SJSA1 (cell line): ENCODE results near the gene TJP1. TPM values are rescaled to one million over a fixed set of nuclear protein-coding genes. Genes with fewer than 3 reads are reported as not detected.

ENCODE experiments used
- DNase-seq, 2 experiments: peaks; one replicate each; pipeline ENCODE4 v3.0.0-alpha.2; 2015 to 2020; ENCODE audit warnings: low spot score in 2 of 2, low read depth in 1 of 2
- H3K27ac ChIP-seq: fragments of 250-450 bp; sonication (Bioruptor Pico); 2 replicates; pipeline ENCODE4 v1.5.1; 2020; ENCODE audit warnings: mild to moderate bottlenecking, moderate library complexity
- H3K27me3 ChIP-seq: fragments of 250-450 bp; sonication (Bioruptor Pico); replicated peaks from 2 replicates; pipeline ENCODE4 v1.5.1; 2020; ENCODE audit warnings: mild to moderate bottlenecking, moderate library complexity
- H3K36me3 ChIP-seq: fragments of 250-450 bp; sonication (Bioruptor Pico); 2 replicates; pipeline ENCODE4 v1.5.1; 2020; ENCODE audit warnings: mild to moderate bottlenecking
- H3K4me1 ChIP-seq: fragments of 250-450 bp; sonication (Bioruptor Pico); replicated peaks from 2 replicates; pipeline ENCODE4 v1.6.1; 2021; ENCODE audit warnings: mild to moderate bottlenecking
- H3K4me3 ChIP-seq: fragments of 250-450 bp; sonication (Bioruptor Pico); 2 replicates; pipeline ENCODE4 v1.5.1; 2020; ENCODE audit warnings: mild to moderate bottlenecking
- H3K9me3 ChIP-seq: fragments of 250-450 bp; sonication (Bioruptor Pico); replicated peaks from 2 replicates; pipeline ENCODE4 v1.5.1; 2020; ENCODE audit warnings: mild to moderate bottlenecking
- total RNA-seq: library from RNA; depleted of rRNA; stranded (reverse); fragments of >200 nt; shearing (Covaris generic); gene quantifications from 2 replicates; pipeline ENCODE4 v1.2.3, GENCODE V29; 2014; rRNA removed

TJP1 gene
- total RNA-seq: 47.2 and 70.1 TPM in 2 replicates

DNA sequence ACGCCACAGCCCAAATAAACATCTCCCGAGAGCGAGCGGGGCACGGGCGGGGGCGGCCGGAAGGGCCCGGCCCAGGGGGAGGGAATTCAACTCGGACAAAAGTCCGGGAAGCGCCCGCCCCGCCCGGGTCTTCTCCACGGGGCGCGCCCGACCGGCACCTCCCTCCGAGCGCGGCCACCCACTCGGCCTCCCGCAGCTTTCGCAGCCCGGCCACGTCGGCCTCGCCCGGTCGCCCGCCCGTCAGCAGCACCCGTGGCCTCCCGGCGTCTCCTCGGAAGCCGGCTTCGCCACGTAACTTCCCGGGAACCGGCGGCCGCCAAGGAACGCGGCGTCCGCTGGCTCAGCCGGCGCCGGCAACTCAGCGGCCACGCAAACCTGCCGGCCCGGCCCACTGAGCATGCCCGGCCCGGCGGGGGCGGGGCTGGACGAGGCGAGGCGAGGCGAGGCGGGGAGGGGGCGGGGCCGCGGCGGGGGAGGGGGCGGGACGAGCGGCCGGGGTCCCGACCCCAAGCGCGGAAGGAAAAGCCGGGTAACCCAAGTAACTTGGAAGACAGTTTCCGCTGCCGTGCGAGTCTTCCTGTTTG lies at the start of gene TJP1:
TJP1 (minus strand) TSS at position 369 of the 584 bp plus-strand sequence. CDS start 440 bp downstream, outside the sequence.
- peak; percentile 85 to 91 for DNase-seq
- Histone ChIP-seq H3K4me3 (peak within 1 kb of the TSS; percentile 97), H3K36me3 (peaks cover 5% of the 10 kb centered on the region), H3K4me1 (peaks cover 44% of the 10 kb centered on the region), H3K9me3 (no peaks in the 10 kb centered on the region), H3K27me3 (no peaks in the 10 kb centered on the region), H3K27ac (peak within 1 kb of the TSS; percentile 99)

DNA sequence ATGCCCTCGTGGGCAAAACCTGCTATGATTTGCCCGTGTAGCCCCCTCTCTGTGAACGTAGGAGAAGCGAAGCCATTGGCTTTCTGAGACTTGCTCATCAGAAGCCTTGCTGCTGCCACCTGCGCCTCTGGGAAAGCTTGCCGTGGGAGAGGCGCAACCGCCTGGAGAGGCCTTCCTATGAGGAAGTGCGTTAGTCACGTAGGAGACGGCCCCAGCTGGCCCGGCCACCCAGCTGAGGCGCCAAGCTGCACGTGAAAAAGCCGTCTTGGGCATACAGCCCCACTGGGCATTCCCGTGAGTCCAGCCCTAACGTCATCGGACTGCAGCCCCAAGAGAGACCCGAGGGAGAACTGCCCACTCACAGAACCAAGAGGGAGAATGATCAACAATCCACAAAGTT lies 49.1 kb upstream of the TJP1 start:
- Histone ChIP-seq H3K4me3 (no peak overlapping the region), H3K36me3 (no peaks in the 10 kb centered on the region), H3K9me3 (no peaks in the 10 kb centered on the region), H3K27ac (no peak overlapping the region), H3K4me1 (peaks cover 21% of the 10 kb centered on the region), H3K27me3 (no peaks in the 10 kb centered on the region)
- DNase-seq: no peak

DNA sequence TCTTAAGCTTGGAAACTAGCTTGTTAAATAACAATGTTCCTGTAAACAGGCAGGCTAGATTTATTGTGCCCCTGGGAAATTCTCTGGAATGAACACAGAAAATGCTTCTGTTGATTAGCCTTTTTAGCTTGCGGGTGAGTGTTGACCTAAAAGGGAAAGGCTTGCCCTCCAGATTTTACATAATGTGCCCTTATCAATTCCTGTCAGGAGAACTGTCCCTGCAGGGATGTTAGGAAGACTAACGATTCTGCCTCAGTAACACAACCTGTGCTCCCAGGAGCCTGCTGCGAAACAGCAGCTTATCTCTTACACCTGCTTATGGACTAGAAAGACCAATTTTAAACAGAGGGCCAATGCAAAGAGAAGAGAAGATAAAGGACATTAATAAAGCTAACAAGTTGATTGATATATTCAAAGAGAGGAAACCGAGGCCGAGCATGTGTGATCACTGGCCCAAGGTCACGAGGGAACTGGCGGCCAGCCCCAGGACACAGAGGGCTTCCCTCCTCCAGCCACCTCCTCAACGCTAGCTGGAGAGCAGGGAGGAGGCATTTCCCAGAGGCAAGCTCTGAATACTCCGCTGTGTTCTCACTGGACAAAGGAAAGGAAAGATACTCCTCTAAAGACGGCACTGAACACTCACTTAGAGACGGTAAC lies 48.4 kb upstream of the TJP1 start:
- no peaks in the 10 kb centered on the region for H3K36me3 ChIP-seq
- H3K27me3 ChIP-seq: no peaks in the 10 kb centered on the region
- H3K9me3 ChIP-seq: no peaks in the 10 kb centered on the region
- no peak overlapping the region for H3K4me3 ChIP-seq
- H3K27ac ChIP-seq: no peak overlapping the region
- DNase-seq: peak in 1 of 2 experiments; percentile 25
- H3K4me1 ChIP-seq: peaks cover 24% of the 10 kb centered on the region

DNA sequence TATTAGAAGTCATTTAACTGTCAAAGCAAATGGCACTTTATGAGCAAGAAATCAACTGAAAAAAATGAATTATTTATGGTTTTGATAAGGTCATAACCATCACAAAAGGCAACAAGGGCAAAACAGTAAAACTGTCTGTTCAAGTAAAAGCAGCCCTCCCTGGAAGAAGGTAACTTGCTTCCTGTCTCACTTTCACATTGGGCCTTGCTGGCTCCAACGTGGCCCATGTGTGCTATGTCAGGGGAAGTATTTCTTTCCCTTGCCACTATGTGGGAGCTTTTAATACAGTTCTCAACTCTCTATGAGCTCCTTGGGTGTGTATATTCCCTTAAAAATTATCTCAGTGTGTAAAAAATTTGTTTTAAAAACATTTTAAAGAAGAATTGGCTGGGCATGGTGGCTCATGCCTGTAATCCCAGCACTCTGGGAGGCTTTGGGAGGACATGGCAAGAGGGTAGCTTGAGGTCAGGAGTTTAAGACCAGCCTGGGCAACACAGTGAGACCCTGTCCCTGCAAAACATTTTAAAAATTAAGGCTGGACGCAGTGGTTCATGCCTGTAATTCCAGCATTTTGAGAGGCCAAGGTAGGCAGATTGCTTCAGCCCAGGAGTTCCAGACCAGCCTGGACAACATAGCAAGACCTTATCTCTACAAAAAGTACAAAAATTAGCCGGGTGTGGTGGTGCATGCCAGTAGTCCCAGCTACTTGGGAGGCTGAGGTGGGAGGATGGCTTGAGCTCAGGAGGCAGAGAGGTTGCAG lies 45.2 kb upstream of the TJP1 start:
- H3K4me3 ChIP-seq: no peak overlapping the region
- no peak overlapping the region for H3K27ac ChIP-seq
- H3K9me3 ChIP-seq: no peaks in the 10 kb centered on the region
- no peaks in the 10 kb centered on the region for H3K27me3 ChIP-seq
- no peaks in the 10 kb centered on the region for H3K36me3 ChIP-seq
- H3K4me1 ChIP-seq: peaks cover 19% of the 10 kb centered on the region
- DNase-seq: no peak

DNA sequence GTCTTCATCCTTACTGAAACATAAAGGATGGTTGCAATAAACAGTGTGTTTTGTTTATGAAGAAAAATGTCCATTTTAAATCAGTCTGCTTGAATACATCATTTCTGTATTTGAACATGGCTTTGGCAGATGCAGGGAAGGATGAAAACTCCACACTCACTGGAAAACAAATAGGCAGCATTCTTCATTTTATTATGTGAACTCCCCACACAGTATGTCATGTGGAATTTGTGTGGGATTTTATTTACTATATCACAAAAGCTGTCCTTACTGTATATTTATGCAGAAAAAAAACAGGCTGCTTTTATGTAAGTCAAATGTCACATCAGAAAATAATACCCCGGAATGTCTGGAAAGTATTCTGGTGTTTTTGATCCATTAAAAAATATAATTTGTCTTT lies 44.1 kb upstream of the TJP1 start:
- H3K4me1 ChIP-seq: peaks cover 29% of the 10 kb centered on the region
- H3K27ac ChIP-seq: no peak overlapping the region
- DNase-seq: no peak
- no peaks in the 10 kb centered on the region for H3K9me3 ChIP-seq
- no peaks in the 10 kb centered on the region for H3K36me3 ChIP-seq
- no peaks in the 10 kb centered on the region for H3K27me3 ChIP-seq
- no peak overlapping the region for H3K4me3 ChIP-seq

DNA sequence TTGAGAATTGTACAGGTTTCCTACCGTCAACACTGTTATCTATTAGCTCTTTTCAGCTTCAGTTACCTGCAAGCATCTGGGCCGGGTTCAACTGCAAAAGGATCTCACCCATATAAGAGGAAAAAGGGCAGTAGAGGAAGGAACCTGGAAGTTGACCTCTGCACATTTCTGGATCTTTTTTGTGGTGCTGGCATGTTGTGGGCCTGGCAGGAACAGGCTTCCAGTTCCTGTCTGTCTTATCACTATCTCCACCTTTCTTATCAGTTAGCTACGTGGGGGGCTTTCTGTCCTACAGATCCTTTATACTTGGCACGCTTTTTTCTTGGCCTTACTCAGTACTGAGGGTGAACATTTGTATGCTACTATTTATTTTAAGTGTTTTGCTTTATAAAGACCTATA lies 42.2 kb upstream of the TJP1 start:
- no peak overlapping the region for H3K4me3 ChIP-seq
- no peak overlapping the region for H3K27ac ChIP-seq
- peaks cover 40% of the 10 kb centered on the region for H3K4me1 ChIP-seq

DNA sequence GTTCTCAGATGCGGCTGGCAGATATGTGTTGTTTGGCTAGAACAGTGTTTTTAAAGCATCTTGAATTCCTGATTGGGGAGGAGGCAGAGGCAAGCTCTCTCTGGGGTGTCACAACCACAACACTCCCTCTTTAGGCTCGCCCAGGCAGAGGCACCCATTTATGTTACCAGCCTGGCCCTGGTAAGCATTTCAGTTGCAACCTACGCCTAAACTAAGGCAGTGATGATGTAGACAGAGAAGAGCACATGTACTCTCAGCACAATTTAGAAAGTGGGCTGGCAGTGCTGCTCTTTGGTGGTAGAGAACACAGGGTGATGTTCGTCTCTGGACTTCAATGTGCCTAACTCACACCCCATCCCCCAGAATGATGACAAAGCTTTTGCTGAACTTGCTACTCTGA lies 41.2 kb upstream of the TJP1 start:
- Histone ChIP-seq H3K4me3 (no peak overlapping the region), H3K27ac (no peak overlapping the region), H3K4me1 (peaks cover 46% of the 10 kb centered on the region), H3K27me3 (no peaks in the 10 kb centered on the region), H3K36me3 (no peaks in the 10 kb centered on the region), H3K9me3 (no peaks in the 10 kb centered on the region)
- no peak for DNase-seq

More for the DNA sequence above, 42.2 kb upstream of the TJP1 start:
- Histone ChIP-seq H3K9me3 (no peaks in the 10 kb centered on the region), H3K36me3 (no peaks in the 10 kb centered on the region), H3K27me3 (no peaks in the 10 kb centered on the region)
- no peak for DNase-seq

DNA sequence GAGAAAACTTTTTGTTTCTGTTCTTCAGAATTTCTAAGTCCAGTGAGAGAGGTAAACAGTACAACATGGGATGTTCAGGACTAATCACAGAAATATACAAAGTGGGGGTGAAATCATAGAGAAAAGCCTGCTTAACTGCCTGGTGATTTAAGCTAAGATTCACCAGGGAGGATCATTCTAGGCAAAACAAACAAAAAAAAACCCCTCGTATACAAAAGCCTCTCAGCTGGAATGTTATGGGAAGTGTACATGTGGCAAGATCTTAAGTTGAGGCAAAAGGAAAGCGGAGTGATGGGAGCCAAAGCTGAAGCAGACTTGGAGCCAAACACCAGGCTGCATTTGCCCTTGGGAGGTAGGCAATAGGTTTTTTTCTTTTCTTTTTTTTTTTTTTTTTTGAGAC lies 40.0 kb upstream of the TJP1 start:
- Histone ChIP-seq H3K4me3 (no peak overlapping the region), H3K4me1 (peaks cover 55% of the 10 kb centered on the region), H3K36me3 (no peaks in the 10 kb centered on the region), H3K27ac (no peak overlapping the region), H3K9me3 (no peaks in the 10 kb centered on the region), H3K27me3 (no peaks in the 10 kb centered on the region)
- DNase-seq: peak in 1 of 2 experiments; percentile 55

DNA sequence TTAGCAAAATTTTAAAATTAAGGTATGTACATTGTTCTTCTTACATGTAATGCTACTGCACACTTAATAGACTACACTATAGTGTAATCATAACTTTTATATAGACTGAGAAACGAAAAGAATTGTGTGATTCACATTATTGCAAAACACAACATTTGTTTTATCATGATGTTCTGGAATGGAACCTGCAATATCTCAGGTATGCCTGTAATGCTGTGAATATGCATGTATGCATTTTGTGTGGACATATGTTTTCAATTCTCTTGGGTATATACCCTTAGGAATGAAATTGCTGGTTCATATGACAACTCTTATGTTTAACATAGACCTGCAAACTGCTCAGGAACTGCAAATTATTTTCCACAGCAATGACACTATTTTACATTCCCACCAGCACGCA lies 38.6 kb upstream of the TJP1 start:
- Histone ChIP-seq H3K4me1 (peaks cover 54% of the 10 kb centered on the region), H3K36me3 (no peaks in the 10 kb centered on the region), H3K4me3 (no peak overlapping the region), H3K27ac (peak overlapping the region; percentile 83), H3K27me3 (no peaks in the 10 kb centered on the region), H3K9me3 (no peaks in the 10 kb centered on the region)
- DNase-seq: no peak

DNA sequence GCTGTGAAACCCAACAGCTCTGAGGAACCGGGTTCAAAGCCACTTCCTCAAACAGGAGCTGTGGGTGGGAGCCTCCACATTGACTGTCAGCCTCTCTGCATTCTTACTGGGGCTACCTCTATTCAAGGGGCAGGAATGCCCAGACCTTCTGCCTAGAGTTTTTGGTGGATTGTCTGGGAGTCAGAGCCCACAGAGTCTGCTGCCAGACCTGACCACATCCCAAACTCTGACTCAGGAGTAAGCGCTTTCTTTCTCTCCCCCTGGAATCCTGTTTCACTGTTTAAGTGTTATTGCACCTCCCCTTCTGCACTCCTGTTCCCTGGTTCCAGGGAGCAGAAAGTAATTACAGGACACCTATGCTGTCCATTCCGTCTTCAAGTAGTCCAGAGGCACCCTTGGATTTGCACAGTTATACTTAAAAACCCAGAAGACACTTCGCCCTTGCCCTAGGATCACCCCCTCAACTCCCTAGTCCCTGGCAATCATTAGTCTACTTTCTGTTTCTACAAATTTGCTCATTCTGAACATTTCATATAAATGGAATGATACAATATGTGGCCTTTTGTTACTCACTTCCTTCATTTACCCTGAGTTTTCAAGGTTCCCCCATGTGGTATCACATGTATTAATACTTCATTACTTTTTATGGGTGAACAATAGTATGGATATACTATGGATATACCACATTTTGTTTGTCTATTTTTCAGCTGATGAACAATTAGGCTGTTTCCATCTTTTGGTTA lies 37.9 kb upstream of the TJP1 start:
- Histone ChIP-seq H3K9me3 (no peaks in the 10 kb centered on the region), H3K27ac (peak overlapping the region; percentile 83), H3K36me3 (no peaks in the 10 kb centered on the region), H3K4me1 (peaks cover 54% of the 10 kb centered on the region), H3K4me3 (no peak overlapping the region), H3K27me3 (no peaks in the 10 kb centered on the region)
- peak; percentile 84 to 85 for DNase-seq

DNA sequence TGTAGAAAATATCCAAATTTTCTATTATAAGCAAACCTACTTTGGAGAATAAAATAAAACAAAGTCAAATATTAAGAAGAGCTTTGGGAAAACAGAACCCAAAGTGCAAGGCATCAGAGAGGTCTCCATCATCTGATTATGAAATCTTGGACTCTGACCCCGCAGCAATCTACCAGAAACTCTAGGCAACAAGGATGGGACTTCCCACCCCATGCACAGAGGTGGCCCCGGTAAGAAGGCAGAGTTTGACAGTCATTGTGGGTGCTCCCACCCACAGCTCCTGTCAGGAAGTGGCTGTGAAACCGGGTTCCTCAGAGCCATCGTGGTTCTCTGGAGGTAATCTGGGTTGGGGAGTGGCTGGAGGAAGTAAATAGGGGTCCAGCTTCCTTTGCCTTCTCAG lies 37.0 kb upstream of the TJP1 start:
- Histone ChIP-seq H3K9me3 (no peaks in the 10 kb centered on the region), H3K4me1 (peaks cover 63% of the 10 kb centered on the region), H3K4me3 (no peak overlapping the region), H3K36me3 (no peaks in the 10 kb centered on the region), H3K27me3 (no peaks in the 10 kb centered on the region), H3K27ac (peak overlapping the region; percentile 83)
- DNase-seq: no peak

DNA sequence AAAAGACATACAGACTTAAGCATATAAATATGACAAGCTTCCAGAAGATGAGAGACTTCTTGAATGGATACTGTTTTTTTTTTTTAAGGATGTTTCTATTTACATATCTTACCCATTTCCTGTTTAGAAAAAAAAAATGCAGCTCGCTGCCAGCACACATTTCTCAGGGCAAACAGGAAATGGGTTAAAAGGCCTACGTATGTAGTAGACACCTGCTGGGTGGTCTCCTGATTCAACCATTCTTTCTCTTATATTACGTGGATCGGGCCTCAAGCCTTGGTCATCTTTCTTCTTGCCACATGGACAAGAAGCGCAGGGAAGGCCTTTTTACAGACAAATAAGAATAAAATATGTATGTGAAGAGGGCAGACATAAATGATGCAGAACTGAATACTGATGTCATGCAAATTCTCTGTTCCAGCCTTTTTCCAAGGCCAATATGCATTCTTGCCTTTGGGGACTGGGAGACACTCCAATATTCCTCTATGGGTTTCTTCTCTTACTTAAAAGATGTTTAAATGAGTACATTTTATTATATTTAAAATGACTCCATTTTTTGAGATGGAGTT lies 35.0 kb upstream of the TJP1 start:
- H3K36me3 ChIP-seq: no peaks in the 10 kb centered on the region
- peak; percentile 85 to 88 for DNase-seq
- peaks cover 80% of the 10 kb centered on the region for H3K4me1 ChIP-seq
- no peaks in the 10 kb centered on the region for H3K27me3 ChIP-seq
- H3K9me3 ChIP-seq: no peaks in the 10 kb centered on the region
- no peak overlapping the region for H3K4me3 ChIP-seq
- peak overlapping the region; percentile 81 for H3K27ac ChIP-seq

DNA sequence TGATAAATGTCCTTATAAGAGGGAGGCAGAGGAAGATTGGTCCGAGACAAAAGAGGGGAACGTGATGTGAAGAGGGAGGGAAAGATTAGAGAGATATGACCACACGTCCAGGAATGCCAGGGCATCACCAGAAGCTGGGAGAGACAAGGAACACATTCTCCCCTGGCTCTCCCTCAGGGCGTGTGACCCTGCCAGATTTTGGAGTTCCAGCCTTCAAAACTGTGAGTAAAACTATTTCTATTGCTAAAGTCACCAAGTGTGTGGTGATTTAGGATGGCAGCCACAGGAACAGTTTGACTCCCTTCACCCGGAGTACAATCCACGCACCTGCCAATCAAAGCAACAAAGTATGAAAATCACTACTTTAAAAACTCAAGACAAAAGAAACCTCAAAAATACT lies 32.1 kb upstream of the TJP1 start:
- Histone ChIP-seq H3K36me3 (no peaks in the 10 kb centered on the region), H3K4me1 (peaks cover 77% of the 10 kb centered on the region), H3K9me3 (no peaks in the 10 kb centered on the region), H3K27ac (peak overlapping the region; percentile 4), H3K4me3 (no peak overlapping the region), H3K27me3 (no peaks in the 10 kb centered on the region)
- DNase-seq: peak; percentile 41 to 58
